ENCODE data around the gene SPOCK1. TPM values are rescaled to one million over a fixed set of nuclear protein-coding genes. Genes with fewer than 3 reads are reported as not detected.

Gene SPOCK1
- total and polyA plus RNA-seq, 2 experiments from 2014 or later = 268 to 471 TPM

GRCh38 chr5:137240285-137240684, 258.8 kb downstream of the SPOCK1 start:
- H3K27me3 ChIP-seq (replicated peaks; ENCODE audit: insufficient read depth) = no peaks in the 10 kb centered on the region
- H3K79me2 ChIP-seq (ENCODE audit: insufficient read depth) = peaks cover 66% of the 10 kb centered on the region
- no peak overlapping the region for H3K27ac ChIP-seq
- in situ Hi-C loops (cut with MboI) = no loop called here
- H4K20me1 ChIP-seq (ENCODE audit: insufficient read depth) = peaks cover 15% of the 10 kb centered on the region; the same call in 1 of the 2 replicates
- no peaks in the 10 kb centered on the region; the same call in 1 of the 2 replicates for H3F3A ChIP-seq (ENCODE audit: insufficient read depth)
- no peaks in the 10 kb centered on the region for H3K9me3 ChIP-seq (ENCODE audit: low read depth)
- no peaks in the 10 kb centered on the region for H3K9me2 ChIP-seq (ENCODE audit: insufficient read depth)
- 0 out of 2 replicates have a peak, but pooled peaks cover 2% of the 10 kb centered on the region for H3K4me1 ChIP-seq (ENCODE audit: insufficient read depth)
- TF ChIP-seq EZH2phosphoT487 (IDR thresholded peaks at IDR 0.05; ENCODE audit: insufficient read depth, low read depth) (no peak), EZH2 (IDR thresholded peaks at IDR 0.05; ENCODE audit: insufficient read depth, poor library complexity, severe bottlenecking) (no peak)
- H3K36me3 ChIP-seq (ENCODE audit: low read depth) = no peaks in the 10 kb centered on the region
- H3K9ac ChIP-seq = no peak overlapping the region
- no peak overlapping the region for H3K4me2 ChIP-seq (ENCODE audit: unreplicated experiment)
- H3K4me3 ChIP-seq = no peak overlapping the region
- no peak for DNase-seq
- WGBS, 2 experiments (ENCODE audit: low coverage in 1 of 2, low lambda C conversion rate in 2 of 2, missing lambda C conversion rate in 2 of 2) = 92 to 96% methylated on average over 2 of the region's 2 CpGs
- no peak overlapping the region for H2AFZ ChIP-seq

- peaks cover 54% of the 10 kb centered on the region for H3K79me2 ChIP-seq (ENCODE audit: insufficient read depth)
- H4K20me1 ChIP-seq (ENCODE audit: insufficient read depth) = peaks cover 21% of the 10 kb centered on the region; the same call in 1 of the 2 replicates
- no peaks in the 10 kb centered on the region for H3K27me3 ChIP-seq (replicated peaks; ENCODE audit: insufficient read depth)
- H3K4me2 ChIP-seq (ENCODE audit: unreplicated experiment) = no peak overlapping the region
- no peak overlapping the region for H3K9ac ChIP-seq
- H3K4me1 ChIP-seq (ENCODE audit: insufficient read depth) = peaks cover 10% of the 10 kb centered on the region
- DNase-seq = no peak
- in situ Hi-C loops (cut with MboI) = no loop called here
- H3F3A ChIP-seq (ENCODE audit: insufficient read depth) = no peaks in the 10 kb centered on the region; the same call in 1 of the 2 replicates
- H3K36me3 ChIP-seq (ENCODE audit: low read depth) = no peaks in the 10 kb centered on the region
- H2AFZ ChIP-seq = no peak overlapping the region
- H3K9me3 ChIP-seq (ENCODE audit: low read depth) = no peaks in the 10 kb centered on the region
- no peak overlapping the region for H3K4me3 ChIP-seq
- H3K27ac ChIP-seq = no peak overlapping the region
- WGBS, 2 experiments (ENCODE audit: low coverage in 1 of 2, low lambda C conversion rate in 2 of 2, missing lambda C conversion rate in 2 of 2) = 97 to 98% methylated on average over 5 of the region's 5 CpGs
- no peaks in the 10 kb centered on the region for H3K9me2 ChIP-seq (ENCODE audit: insufficient read depth)
- no peak for TF ChIP-seq EZH2 (IDR thresholded peaks at IDR 0.05; ENCODE audit: insufficient read depth, poor library complexity, severe bottlenecking)
- no peak for TF ChIP-seq EZH2phosphoT487 (IDR thresholded peaks at IDR 0.05; ENCODE audit: insufficient read depth, low read depth)
Observed at GRCh38 chr5:137236849-137237507, 262.1 kb downstream of the SPOCK1 start.

GRCh38 chr5:137236252-137236651, 262.9 kb downstream of the SPOCK1 start:
- in situ Hi-C loops (cut with MboI) = no loop called here
- Histone ChIP-seq H3K36me3 (ENCODE audit: low read depth) (no peaks in the 10 kb centered on the region), H3K79me2 (ENCODE audit: insufficient read depth) (peaks cover 47% of the 10 kb centered on the region), H3F3A (ENCODE audit: insufficient read depth) (no peaks in the 10 kb centered on the region; the same call in 1 of the 2 replicates), H3K4me2 (ENCODE audit: unreplicated experiment) (no peak overlapping the region), H3K4me1 (ENCODE audit: insufficient read depth) (peaks cover 16% of the 10 kb centered on the region), H3K27ac (no peak overlapping the region), H3K4me3 (no peak overlapping the region), H3K9me3 (ENCODE audit: low read depth) (no peaks in the 10 kb centered on the region), H3K9ac (no peak overlapping the region), H3K27me3 (replicated peaks; ENCODE audit: insufficient read depth) (no peaks in the 10 kb centered on the region), H2AFZ (no peak overlapping the region), H3K9me2 (ENCODE audit: insufficient read depth) (no peaks in the 10 kb centered on the region), H4K20me1 (ENCODE audit: insufficient read depth) (peaks cover 19% of the 10 kb centered on the region; the same call in 1 of the 2 replicates)
- TF ChIP-seq EZH2phosphoT487 (IDR thresholded peaks at IDR 0.05; ENCODE audit: insufficient read depth, low read depth) (no peak), EZH2 (IDR thresholded peaks at IDR 0.05; ENCODE audit: insufficient read depth, poor library complexity, severe bottlenecking) (no peak)
- 62 to 83% methylated on average over 2 of the region's 2 CpGs for WGBS, 2 experiments (ENCODE audit: low coverage in 1 of 2, low lambda C conversion rate in 2 of 2, missing lambda C conversion rate in 2 of 2)
- DNase-seq = no peak

- Histone ChIP-seq H3K9me2 (ENCODE audit: insufficient read depth) (no peaks in the 10 kb centered on the region), H3K27ac (no peak overlapping the region), H3K79me2 (ENCODE audit: insufficient read depth) (peaks cover 50% of the 10 kb centered on the region), H3K36me3 (ENCODE audit: low read depth) (no peaks in the 10 kb centered on the region), H3K4me3 (no peak overlapping the region), H3K4me2 (ENCODE audit: unreplicated experiment) (no peak overlapping the region), H3K9ac (no peak overlapping the region), H3F3A (ENCODE audit: insufficient read depth) (no peaks in the 10 kb centered on the region; the same call in 1 of the 2 replicates), H3K4me1 (ENCODE audit: insufficient read depth) (peaks cover 16% of the 10 kb centered on the region), H2AFZ (no peak overlapping the region), H3K27me3 (replicated peaks; ENCODE audit: insufficient read depth) (no peaks in the 10 kb centered on the region), H3K9me3 (ENCODE audit: low read depth) (no peaks in the 10 kb centered on the region), H4K20me1 (ENCODE audit: insufficient read depth) (peaks cover 14% of the 10 kb centered on the region; the same call in 1 of the 2 replicates)
- in situ Hi-C loops (cut with MboI) = no loop called here
- DNase-seq = no peak
- 89 to 91% methylated on average over 10 of the region's 10 CpGs for WGBS, 2 experiments (ENCODE audit: low coverage in 1 of 2, low lambda C conversion rate in 2 of 2, missing lambda C conversion rate in 2 of 2)
- no peak for TF ChIP-seq EZH2 (IDR thresholded peaks at IDR 0.05; ENCODE audit: insufficient read depth, poor library complexity, severe bottlenecking)
- TF ChIP-seq EZH2phosphoT487 (IDR thresholded peaks at IDR 0.05; ENCODE audit: insufficient read depth, low read depth) = no peak
Observed at GRCh38 chr5:137234973-137235943, 263.9 kb downstream of the SPOCK1 start.
